GM23248 (cell line): ENCODE data around the gene SURF1. TPM values are rescaled to one million over a fixed set of nuclear protein-coding genes. Genes with fewer than 3 reads are reported as not detected.

Source experiments
- DNase-seq: peaks from one replicate; pipeline ENCODE4 v3.0.0-alpha.2; 2015
- H2AFZ ChIP-seq: fragments of 200-600 bp; sonication (generic); 2 replicates; pipeline ENCODE4 v1.6.1; 2016; ENCODE audit warnings: antibody characterized with exemption
- H3F3A ChIP-seq: fragments of 200-600 bp; sonication (generic); 2 replicates; pipeline ENCODE4 v1.6.1; 2016; ENCODE audit warnings: mild to moderate bottlenecking, antibody characterized with exemption, mixed run types; ENCODE audit not compliant: insufficient read depth
- H3K27ac ChIP-seq: fragments of 200-600 bp; sonication (generic); 2 replicates; pipeline ENCODE4 v1.5.1; 2016; ENCODE audit warnings: mild to moderate bottlenecking
- H3K27me3 ChIP-seq: fragments of 200-600 bp; sonication (generic); replicated peaks from 2 replicates; pipeline ENCODE4 v1.6.1; 2016; ENCODE audit warnings: mild to moderate bottlenecking; ENCODE audit not compliant: insufficient read depth
- H3K36me3 ChIP-seq: fragments of 200-600 bp; sonication (generic); 2 replicates; pipeline ENCODE4 v1.6.1; 2016; ENCODE audit warnings: low read depth, mild to moderate bottlenecking
- H3K4me1 ChIP-seq: fragments of 200-600 bp; sonication (generic); 2 replicates; pipeline ENCODE4 v1.6.1; 2016; ENCODE audit warnings: mild to moderate bottlenecking; ENCODE audit not compliant: insufficient read depth
- H3K4me2 ChIP-seq: fragments of 200-600 bp; sonication (generic); one replicate; pipeline ENCODE4 v1.6.1; 2016; ENCODE audit warnings: mild to moderate bottlenecking; ENCODE audit not compliant: unreplicated experiment
- H3K4me3 ChIP-seq: fragments of 200-600 bp; sonication (generic); 2 replicates; pipeline ENCODE4 v1.5.1; 2016; ENCODE audit warnings: mild to moderate bottlenecking
- H3K79me2 ChIP-seq: fragments of 200-600 bp; sonication (generic); 2 replicates; pipeline ENCODE4 v1.6.1; 2016; ENCODE audit warnings: mild to moderate bottlenecking; ENCODE audit not compliant: insufficient read depth
- H3K9ac ChIP-seq: fragments of 200-600 bp; sonication (generic); 2 replicates; pipeline ENCODE4 v1.6.1; 2016; ENCODE audit warnings: mild to moderate bottlenecking
- H3K9me2 ChIP-seq: fragments of 200-600 bp; sonication (generic); 2 replicates; pipeline ENCODE4 v1.6.1; 2016; ENCODE audit warnings: mixed run types, mild to moderate bottlenecking, moderate library complexity; ENCODE audit not compliant: insufficient read depth
- H3K9me3 ChIP-seq: fragments of 200-600 bp; sonication (generic); one replicate; pipeline ENCODE4 v1.6.1; 2017; ENCODE audit warnings: low read depth
- H4K20me1 ChIP-seq: fragments of 200-600 bp; sonication (generic); 2 replicates; pipeline ENCODE4 v1.6.0; 2016; ENCODE audit not compliant: insufficient read depth
- EZH2 ChIP-seq: fragments of 200-600 bp; sonication (generic); IDR thresholded peaks from 2 replicates; pipeline ENCODE4 v1.6.1; 2018; ENCODE audit warnings: antibody characterized with exemption, mild to moderate bottlenecking; ENCODE audit not compliant: insufficient read depth, poor library complexity, severe bottlenecking
- EZH2phosphoT487 ChIP-seq: fragments of 200-600 bp; sonication (generic); IDR thresholded peaks from 2 replicates; pipeline ENCODE4 v1.6.1; 2018; ENCODE audit warnings: antibody characterized with exemption, moderate library complexity, mild to moderate bottlenecking, low read depth; ENCODE audit not compliant: insufficient read depth
- WGBS, 2 experiments: methylation state at CpG; one replicate each; pipeline ENCODE4 v1.1.6; 2015 to 2017; ENCODE audit warnings: low lambda C conversion rate in 2 of 2, low coverage in 1 of 2; ENCODE audit errors: missing lambda C conversion rate in 2 of 2; 5-methylcytosine and 5-hydroxymethylcytosine counted together
- in situ Hi-C: fragments of 300-500 bp; cut with MboI; formaldehyde crosslinking; loops from 2 replicates; pipeline ENCODE4 v1.15.0; 2020
- polyA plus RNA-seq: library from polyadenylated mRNA; unstranded; fragments of >200 nt; fragmentation: Nextera tagmentation; extraction: Ambion mirVana; gene quantifications from 2 replicates; pipeline ENCODE4 v1.2.1, GENCODE V29; 2016
- total RNA-seq: library from RNA; depleted of rRNA; stranded (reverse); fragments of >200 nt; shearing (Covaris generic); gene quantifications from 2 replicates; pipeline ENCODE4 v1.2.3, GENCODE V29; 2014

Gene SURF1
- total and polyA plus RNA-seq, 2 experiments from 2014 or later: 29.1 to 57.4 TPM

- Histone ChIP-seq H3K9me2 (no peaks in the 10 kb centered on the region), H3F3A (peaks cover 24% of the 10 kb centered on the region), H4K20me1 (no peaks in the 10 kb centered on the region), H3K4me2 (no peak overlapping the region), H3K27ac (no peak overlapping the region), H3K9ac (peak overlapping the region; percentile 85), H3K4me1 (peaks cover 10% of the 10 kb centered on the region; the same call in 1 of the 2 replicates), H3K79me2 (peaks cover 35% of the 10 kb centered on the region), H3K4me3 (peak overlapping the region; percentile 98; the same call in 1 of the 2 replicates), H3K9me3 (no peaks in the 10 kb centered on the region), H3K27me3 (no peaks in the 10 kb centered on the region), H2AFZ (no peak overlapping the region), H3K36me3 (peaks cover 16% of the 10 kb centered on the region; the same call in 1 of the 2 replicates)
- TF ChIP-seq EZH2phosphoT487 (no peak), EZH2 (no peak)
- DNase-seq: no peak
- WGBS, 2 experiments: 95 to 100% methylated on average over 5 to 6 of the region's 6 CpGs
- in situ Hi-C loops: no loop called here
These were observed 22.1 kb downstream of the SURF1 start for GRCh38 chr9:133334161-133334560.

- H3F3A ChIP-seq: peaks cover 24% of the 10 kb centered on the region
- peaks cover 35% of the 10 kb centered on the region for H3K79me2 ChIP-seq
- H3K27me3 ChIP-seq: no peaks in the 10 kb centered on the region
- H2AFZ ChIP-seq: no peak overlapping the region
- no peak overlapping the region for H3K9ac ChIP-seq
- no peak overlapping the region for H3K4me2 ChIP-seq
- H3K4me1 ChIP-seq: peaks cover 10% of the 10 kb centered on the region; the same call in 1 of the 2 replicates
- no peaks in the 10 kb centered on the region for H3K9me3 ChIP-seq
- DNase-seq: no peak
- peaks cover 11% of the 10 kb centered on the region; the same call in 1 of the 2 replicates for H3K36me3 ChIP-seq
- in situ Hi-C loops: no loop called here
- 94% methylated on average over 9 of the region's 10 CpGs for whole genome bisulfite sequencing, 2 experiments
- no peaks in the 10 kb centered on the region for H4K20me1 ChIP-seq
- no peaks in the 10 kb centered on the region for H3K9me2 ChIP-seq
- no peak overlapping the region for H3K27ac ChIP-seq
- no peak overlapping the region for H3K4me3 ChIP-seq
- TF ChIP-seq EZH2 (no peak), EZH2phosphoT487 (no peak)
These were observed 22.7 kb downstream of the SURF1 start for GRCh38 chr9:133333566-133333965.

- H3F3A ChIP-seq: peaks cover 22% of the 10 kb centered on the region
- H3K4me3 ChIP-seq: no peak overlapping the region
- no peak overlapping the region for H3K27ac ChIP-seq
- no peak overlapping the region for H3K9ac ChIP-seq
- peaks cover 10% of the 10 kb centered on the region; the same call in 1 of the 2 replicates for H3K4me1 ChIP-seq
- no peak overlapping the region for H3K4me2 ChIP-seq
- TF ChIP-seq EZH2 (no peak), EZH2phosphoT487 (no peak)
- H3K9me3 ChIP-seq: no peaks in the 10 kb centered on the region
- in situ Hi-C loops: no loop called here
- H4K20me1 ChIP-seq: no peaks in the 10 kb centered on the region
- no peak overlapping the region for H2AFZ ChIP-seq
- DNase-seq: no peak
- H3K79me2 ChIP-seq: peaks cover 35% of the 10 kb centered on the region
- H3K27me3 ChIP-seq: no peaks in the 10 kb centered on the region
- no peaks in the 10 kb centered on the region for H3K9me2 ChIP-seq
- WGBS, 2 experiments: 93 to 95% methylated on average over 11 of the region's 11 CpGs
- peaks cover 11% of the 10 kb centered on the region; the same call in 1 of the 2 replicates for H3K36me3 ChIP-seq
These were observed 23.3 kb downstream of the SURF1 start for GRCh38 chr9:133333011-133333410.

- H3F3A ChIP-seq: peaks cover 15% of the 10 kb centered on the region
- TF ChIP-seq EZH2: no peak
- no peak for TF ChIP-seq EZH2phosphoT487
- H3K79me2 ChIP-seq: peaks cover 35% of the 10 kb centered on the region
- no peak for DNase-seq
- H3K4me2 ChIP-seq: no peak overlapping the region
- H3K9me2 ChIP-seq: no peaks in the 10 kb centered on the region
- H3K27ac ChIP-seq: no peak overlapping the region
- peaks cover 11% of the 10 kb centered on the region; the same call in 1 of the 2 replicates for H3K36me3 ChIP-seq
- peaks cover 10% of the 10 kb centered on the region; the same call in 1 of the 2 replicates for H3K4me1 ChIP-seq
- H3K9ac ChIP-seq: no peak overlapping the region
- no peaks in the 10 kb centered on the region for H3K27me3 ChIP-seq
- in situ Hi-C loops: no loop called here
- H2AFZ ChIP-seq: no peak overlapping the region
- H4K20me1 ChIP-seq: no peaks in the 10 kb centered on the region
- no peak overlapping the region for H3K4me3 ChIP-seq
- H3K9me3 ChIP-seq: no peaks in the 10 kb centered on the region
- WGBS, 2 experiments: 83 to 86% methylated on average over 14 to 20 of the region's 20 CpGs
These were observed 23.9 kb downstream of the SURF1 start for GRCh38 chr9:133332381-133332730.
